Testis (tissue), 3 donors: Measurements from ENCODE around the gene RTN4RL2. TPM values are rescaled to one million over a fixed set of nuclear protein-coding genes. Genes with fewer than 3 reads are reported as not detected.

Source experiments
- DNase-seq: peaks from one replicate; pipeline ENCODE4 v3.0.0-alpha.2; 2019
- H3K27ac ChIP-seq, 2 donors: fragments of 200-600 bp; sonication (generic); one replicate each; pipeline ENCODE4 v1.5.1; 2019
- H3K27me3 ChIP-seq: fragments of 200-600 bp; sonication (generic); one replicate; pipeline ENCODE4 v1.5.1; 2019
- H3K36me3 ChIP-seq: fragments of 200-600 bp; sonication (generic); one replicate; pipeline ENCODE4 v1.5.1; 2017; ENCODE audit warnings: low read depth; ENCODE audit errors: missing control alignments
- H3K4me1 ChIP-seq: fragments of 200-600 bp; sonication (generic); one replicate; pipeline ENCODE4 v1.5.1; 2019
- H3K4me3 ChIP-seq, 2 donors: fragments of 200-600 bp; sonication (generic); one replicate each; pipeline ENCODE4 v1.5.1; 2017 to 2019
- H3K9me3 ChIP-seq: fragments of 200-600 bp; sonication (generic); one replicate; pipeline ENCODE4 v1.5.1; 2017
- CTCF ChIP-seq, 3 experiments: fragments of 450-650 bp in 2 of 3; fragments of 200-600 bp in 1 of 3; sonication (generic) in 1 of 3; IDR thresholded peaks; one replicate each; pipeline ENCODE4 v1.5.1; 2016 to 2019; ENCODE audit warnings: antibody characterized with exemption in 3 of 3, mild to moderate bottlenecking in 2 of 3, moderate library complexity in 1 of 3
- POLR2A ChIP-seq: fragments of 450-650 bp; IDR thresholded peaks from one replicate; pipeline ENCODE4 v1.6.1; 2017; ENCODE audit warnings: antibody characterized with exemption, mild to moderate bottlenecking, moderate library complexity
- WGBS, 2 donors: methylation state at CpG; one replicate each; pipeline ENCODE4 v1.1.5; 2018; 5-methylcytosine and 5-hydroxymethylcytosine counted together
- intact Hi-C: fragments of 100-400 bp; cut with DNase I; formaldehyde crosslinking; loops from one replicate; pipeline ENCODE4 v1.15.1; 2023; ENCODE audit warnings: low total_unique reads
- polyA plus RNA-seq: library from polyadenylated mRNA; stranded (reverse); fragments of 350-450 nt; fragmentation: Illumina TruSeq; extraction: RNeasy Lipid Tissue Mini Kit (QIAGEN cat#74804); gene quantifications from one replicate; pipeline ENCODE4 v1.2.3, GENCODE V29; 2014; ENCODE audit warnings: low read depth, low replicate concordance; ENCODE audit not compliant: insufficient read depth
- total RNA-seq, 2 donors: library from RNA; depleted of rRNA; stranded (reverse); fragments of >200 nt; gene quantifications; one replicate each; pipeline ENCODE4 v1.2.3, GENCODE V29; 2016

The RTN4RL2 gene
- total and polyA plus RNA-seq, 3 donors from 2014 or later: 2.3 to 3.2 (median 2.5) TPM

GRCh38 chr11:57514538-57515331 is 54.4 kb downstream of the RTN4RL2 start:
- TF ChIP-seq POLR2A (no peak), CTCF (IDR thresholded peaks at IDR 0.05) (no peak)
- peak overlapping the region; percentile 63 to 89 for H3K4me3 ChIP-seq
- intact Hi-C loops: no loop called here
- H3K36me3 ChIP-seq: no peaks in the 10 kb centered on the region
- 0% methylated on average over 40 to 57 of the region's 57 CpGs for WGBS, 2 donors
- DNase-seq: peak; percentile 66
- peaks cover 6% of the 10 kb centered on the region for H3K4me1 ChIP-seq
- peak overlapping the region; percentile 36 to 65 for H3K27ac ChIP-seq
- H3K9me3 ChIP-seq: no peaks in the 10 kb centered on the region
- no peaks in the 10 kb centered on the region for H3K27me3 ChIP-seq

DNA sequence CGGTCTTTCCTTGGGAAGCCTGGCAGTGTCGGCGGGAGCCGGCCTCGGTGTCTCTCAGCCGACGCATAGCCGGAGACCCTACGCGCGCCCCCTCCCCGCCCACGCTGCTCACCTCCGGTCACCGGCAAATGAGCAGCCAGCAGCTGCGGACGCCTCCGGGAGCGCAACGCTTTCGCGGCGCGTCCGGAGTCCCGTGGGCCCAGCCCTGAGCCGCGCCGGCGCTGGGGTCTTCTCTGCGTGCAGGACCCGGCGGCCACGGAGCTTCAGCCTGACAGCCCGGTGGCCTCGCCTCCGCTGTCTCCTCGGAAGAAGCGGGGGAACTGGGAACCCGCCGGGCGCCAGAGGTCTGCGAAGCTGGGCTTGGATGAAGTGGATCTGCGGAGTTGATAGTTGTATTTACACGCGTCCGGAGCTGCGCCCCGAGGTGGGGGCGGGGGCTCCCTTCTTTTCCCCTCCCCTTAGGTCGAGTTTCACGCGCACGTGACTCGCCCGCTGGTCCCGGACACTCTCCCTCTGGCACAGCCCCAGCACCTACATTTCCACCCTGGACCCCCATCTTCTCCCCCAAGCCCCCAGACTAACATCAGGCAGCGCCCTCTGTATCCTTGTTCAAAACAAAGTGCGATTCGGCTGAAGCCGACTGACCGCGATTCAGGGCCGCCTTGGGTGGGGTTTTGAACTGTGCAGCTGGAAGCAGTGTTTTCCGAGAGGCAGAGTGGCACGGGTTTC is 55.2 kb downstream of the RTN4RL2 start, which contains the start of gene SLC43A1:
SLC43A1 (minus strand) TSS at position 371 of the 729 bp plus-strand sequence. CDS start 1,591 bp downstream, outside the sequence.
- Histone ChIP-seq H3K27ac (peak within 1 kb of the TSS; percentile 36 to 65), H3K4me3 (peak within 1 kb of the TSS; percentile 63 to 89), H3K4me1 (peaks cover 6% of the 10 kb centered on the region), H3K36me3 (no peaks in the 10 kb centered on the region), H3K27me3 (no peaks in the 10 kb centered on the region), H3K9me3 (no peaks in the 10 kb centered on the region)
- WGBS, 2 donors: 0 to 1% methylated on average over 33 to 52 of the region's 66 CpGs
- intact Hi-C loops: no loop called here
- DNase-seq: peak; percentile 57
- no peak for TF ChIP-seq CTCF (IDR thresholded peaks at IDR 0.05)
- TF ChIP-seq POLR2A: no peak

- WGBS, 2 donors: 19 to 27% methylated on average over 5 of the region's 5 CpGs
- H3K27me3 ChIP-seq: no peaks in the 10 kb centered on the region
- intact Hi-C loops: no loop called here
- H3K4me3 ChIP-seq: peak overlapping the region; percentile 63 to 89
- peaks cover 6% of the 10 kb centered on the region for H3K4me1 ChIP-seq
- DNase-seq: no peak
- no peaks in the 10 kb centered on the region for H3K36me3 ChIP-seq
- TF ChIP-seq POLR2A (no peak), CTCF (IDR thresholded peaks at IDR 0.05) (no peak)
- peak overlapping the region in 1 of 2 donors; percentile 65 for H3K27ac ChIP-seq
- no peaks in the 10 kb centered on the region for H3K9me3 ChIP-seq
Measured at GRCh38 chr11:57516061-57516443, 55.7 kb downstream of the RTN4RL2 start.

DNA sequence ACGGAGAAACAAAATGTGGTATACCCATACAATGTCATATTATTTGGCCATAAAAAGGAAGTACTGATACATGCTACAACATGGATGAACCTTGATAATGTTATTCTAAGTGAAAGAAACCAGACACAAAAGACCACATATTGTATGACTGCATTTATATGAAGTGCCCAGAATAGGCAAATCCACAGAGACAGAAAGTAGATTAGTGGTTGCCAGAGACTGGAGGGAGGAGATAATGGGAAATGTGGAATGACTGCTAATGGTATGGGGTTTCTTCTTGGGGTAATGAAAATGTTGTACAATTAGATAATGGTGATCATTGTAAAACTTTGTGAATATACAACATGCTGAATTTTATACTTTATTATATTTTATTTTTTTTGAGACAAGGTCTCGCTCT is 60.8 kb downstream of the RTN4RL2 start:
- H3K9me3 ChIP-seq: no peaks in the 10 kb centered on the region
- 89 to 96% methylated on average over 2 of the region's 2 CpGs for WGBS, 2 donors
- TF ChIP-seq POLR2A (no peak), CTCF (IDR thresholded peaks at IDR 0.05) (no peak)
- no peak for DNase-seq
- H3K27me3 ChIP-seq: no peaks in the 10 kb centered on the region
- no peaks in the 10 kb centered on the region for H3K36me3 ChIP-seq
- intact Hi-C loops: no loop called here
- H3K4me3 ChIP-seq: no peak overlapping the region
- no peaks in the 10 kb centered on the region for H3K4me1 ChIP-seq
- no peak overlapping the region for H3K27ac ChIP-seq
